H9 (cell line): ENCODE data around the gene DPPA4. TPM values are rescaled to one million over a fixed set of nuclear protein-coding genes. Genes with fewer than 3 reads are reported as not detected.

Experiments used
- DNase-seq: peaks from one replicate; pipeline ENCODE4 v3.0.0-alpha.2; 2017
- H2AFZ ChIP-seq: one replicate; pipeline ENCODE4 v1.6.1; 2013; ENCODE audit warnings: mild to moderate bottlenecking, low read length, control low read depth, moderate library complexity
- H2AK5ac ChIP-seq: 2 replicates; pipeline ENCODE4 v1.6.1; 2013; ENCODE audit warnings: low read length, control low read depth, mixed read lengths; ENCODE audit not compliant: insufficient read length
- H2BK120ac ChIP-seq: one replicate; pipeline ENCODE4 v1.6.1; 2013; ENCODE audit warnings: low read depth, mild to moderate bottlenecking, low read length, control low read depth, inconsistent platforms; ENCODE audit not compliant: poor library complexity, severe bottlenecking
- H2BK12ac ChIP-seq: 2 replicates; pipeline ENCODE4 v1.6.1; 2013; ENCODE audit warnings: low read length, control low read depth, mixed read lengths, low read depth; ENCODE audit not compliant: insufficient read length
- H2BK15ac ChIP-seq: 2 replicates; pipeline ENCODE4 v1.6.1; 2013; ENCODE audit warnings: low read depth, low read length, control low read depth
- H2BK20ac ChIP-seq: one replicate; pipeline ENCODE4 v1.6.1; 2013; ENCODE audit warnings: low read depth, mild to moderate bottlenecking, low read length, control low read depth, inconsistent platforms; ENCODE audit not compliant: poor library complexity, severe bottlenecking
- H2BK5ac ChIP-seq: 2 replicates; pipeline ENCODE4 v1.6.1; 2013; ENCODE audit warnings: low read length, control low read depth, mixed read lengths; ENCODE audit not compliant: insufficient read length
- H3K14ac ChIP-seq: 2 replicates; pipeline ENCODE4 v1.6.1; 2013; ENCODE audit warnings: low read length, control low read depth; ENCODE audit not compliant: insufficient read depth
- H3K18ac ChIP-seq: 2 replicates; pipeline ENCODE4 v1.6.1; 2013; ENCODE audit warnings: low read depth, mild to moderate bottlenecking, mixed read lengths, low read length, control low read depth; ENCODE audit not compliant: insufficient read length
- H3K23ac ChIP-seq: 2 replicates; pipeline ENCODE4 v1.6.1; 2013; ENCODE audit warnings: low read length, control low read depth, mixed read lengths, low read depth; ENCODE audit not compliant: insufficient read length
- H3K23me2 ChIP-seq: 2 replicates; pipeline ENCODE4 v1.6.1; 2013; ENCODE audit warnings: low read depth, mild to moderate bottlenecking, mixed read lengths, low read length, control low read depth; ENCODE audit not compliant: insufficient read length, poor library complexity, severe bottlenecking
- H3K27ac ChIP-seq: 2 replicates; pipeline ENCODE4 v1.5.1; 2013; ENCODE audit warnings: low read length, control low read depth, mixed read lengths, low read depth; ENCODE audit not compliant: insufficient read length
- H3K27me3 ChIP-seq: 2 replicates; pipeline ENCODE4 v1.6.1; 2013; ENCODE audit warnings: low read length, control low read depth, inconsistent platforms; ENCODE audit not compliant: insufficient read depth
- H3K4ac ChIP-seq: 2 replicates; pipeline ENCODE4 v1.6.1; 2013; ENCODE audit warnings: low read depth, mild to moderate bottlenecking, control low read depth, inconsistent platforms, low read length, moderate library complexity
- H3K4me1 ChIP-seq: 2 replicates; pipeline ENCODE4 v1.6.1; 2013; ENCODE audit warnings: low read length, control low read depth, inconsistent platforms; ENCODE audit not compliant: insufficient read depth
- H3K4me2 ChIP-seq: 2 replicates; pipeline ENCODE4 v1.6.1; 2013; ENCODE audit warnings: low read length, control low read depth, mixed read lengths; ENCODE audit not compliant: insufficient read length, insufficient read depth
- H3K56ac ChIP-seq: 2 replicates; pipeline ENCODE4 v1.6.1; 2013; ENCODE audit warnings: low read depth, mild to moderate bottlenecking, mixed read lengths, low read length, control low read depth; ENCODE audit not compliant: insufficient read length
- H3K79me1 ChIP-seq: 2 replicates; pipeline ENCODE4 v1.6.1; 2013; ENCODE audit warnings: low read depth, mild to moderate bottlenecking, moderate library complexity, low read length, control low read depth, inconsistent platforms; ENCODE audit not compliant: insufficient read depth, poor library complexity, severe bottlenecking
- H3K79me2 ChIP-seq: 2 replicates; pipeline ENCODE4 v1.6.1; 2013; ENCODE audit warnings: low read length, control low read depth, inconsistent platforms; ENCODE audit not compliant: insufficient read depth
- H3K9ac ChIP-seq: 2 replicates; pipeline ENCODE4 v1.6.1; 2013; ENCODE audit warnings: low read length, control low read depth, mixed read lengths; ENCODE audit not compliant: insufficient read length; ENCODE audit errors: extremely low read depth
- H3K9me3 ChIP-seq: one replicate; pipeline ENCODE4 v1.6.1; 2013; ENCODE audit warnings: low read depth, low read length, inconsistent platforms; ENCODE audit not compliant: control insufficient read depth
- H3T11ph ChIP-seq: one replicate; pipeline ENCODE4 v1.6.1; 2013; ENCODE audit warnings: mild to moderate bottlenecking, low read length, control low read depth, inconsistent platforms
- H4K20me1 ChIP-seq: one replicate; pipeline ENCODE4 v1.6.1; 2013; ENCODE audit not compliant: control insufficient read depth, insufficient read length, insufficient read depth
- H4K5ac ChIP-seq: 2 replicates; pipeline ENCODE4 v1.6.1; 2013; ENCODE audit warnings: low read depth, mild to moderate bottlenecking, mixed read lengths, low read length, control low read depth; ENCODE audit not compliant: insufficient read length
- H4K8ac ChIP-seq: replicated peaks from 2 replicates; pipeline ENCODE4 v1.6.1; 2013; ENCODE audit warnings: low read length, control low read depth, mixed read lengths, low read depth; ENCODE audit not compliant: insufficient read length
- H4K91ac ChIP-seq: 2 replicates; pipeline ENCODE4 v1.6.1; 2013; ENCODE audit warnings: low read depth, mild to moderate bottlenecking, moderate library complexity, mixed read lengths, low read length, control low read depth; ENCODE audit not compliant: insufficient read length
- H3K27ac Mint-ChIP-seq, 3 experiments: 2 replicates in 2 of 3; 3 replicates in 1 of 3; pipeline ENCODE4 v1.8.0; 2020 to 2021; ENCODE audit warnings: mixed read lengths in 3 of 3, mild to moderate bottlenecking in 1 of 3, moderate library complexity in 1 of 3
- H3K27me3 Mint-ChIP-seq: 2 replicates; pipeline ENCODE4 v1.8.0; 2021; ENCODE audit warnings: low read depth, mild to moderate bottlenecking, moderate library complexity, mixed read lengths
- H3K36me3 Mint-ChIP-seq, 3 experiments: 2 replicates in 2 of 3; 3 replicates in 1 of 3; pipeline ENCODE4 v1.8.0; 2020 to 2021; ENCODE audit warnings: low read depth in 3 of 3, mixed read lengths in 3 of 3; ENCODE audit not compliant: insufficient read depth in 1 of 3
- H3K4me1 Mint-ChIP-seq, 2 experiments: 2 replicates each; pipeline ENCODE4 v1.8.0; 2020; ENCODE audit warnings: mixed read lengths in 2 of 2
- H3K4me3 Mint-ChIP-seq, 2 experiments: 2 replicates in 1 of 2; 3 replicates in 1 of 2; pipeline ENCODE4 v1.8.0; 2020 to 2021; ENCODE audit warnings: mild to moderate bottlenecking in 2 of 2, mixed read lengths in 2 of 2, moderate library complexity in 1 of 2
- H3K9me3 Mint-ChIP-seq, 2 experiments: 2 replicates in 1 of 2; 3 replicates in 1 of 2; pipeline ENCODE4 v1.8.0; 2020; ENCODE audit warnings: mild to moderate bottlenecking in 2 of 2, mixed read lengths in 2 of 2, moderate library complexity in 1 of 2
- CTCF ChIP-seq: fragments of 200-600 bp; sonication (generic); conservative IDR thresholded peaks from 3 replicates; pipeline ENCODE4 v1.8.0; 2021; ENCODE audit warnings: antibody characterized with exemption, mild to moderate bottlenecking
- total RNA-seq: library from RNA; stranded (reverse); gene quantifications from 2 replicates; pipeline ENCODE4 v1.2.1, GENCODE V29; 2021

The DPPA4 gene
- total RNA-seq, 1 experiment from 2014 or later: 821 TPM

DNA sequence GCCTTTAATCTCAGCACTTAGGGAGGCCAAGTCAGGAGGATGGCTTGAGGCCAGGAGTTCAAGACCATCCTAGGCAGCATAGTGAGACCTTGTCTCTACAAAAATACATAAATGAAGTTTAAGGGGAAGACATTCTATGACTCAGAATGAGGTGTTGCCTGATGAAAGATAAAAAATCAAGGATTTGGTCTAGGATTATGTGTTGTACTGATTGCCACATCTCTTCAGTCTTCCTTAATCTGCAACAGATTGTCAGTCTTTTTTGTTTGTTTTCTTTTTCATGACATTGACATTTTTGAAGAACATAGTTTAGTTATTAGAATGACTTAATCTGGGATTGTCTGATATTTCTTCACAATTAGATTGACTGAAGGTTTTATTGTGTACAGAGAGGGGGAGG, 26.3 kb upstream of the DPPA4 start:
- Histone ChIP-seq H3K18ac (no peak overlapping the region), H3K14ac (no peak overlapping the region), H3K9me3 (no peaks in the 10 kb centered on the region), H3K27me3 (no peaks in the 10 kb centered on the region), H2BK5ac (peak overlapping the region; percentile 5), H2AK5ac (no peak overlapping the region), H3K23ac (no peak overlapping the region), H3K56ac (no peak overlapping the region), H3K9ac (no peak overlapping the region), H4K8ac (no peak overlapping the region), H3K23me2 (no peaks in the 10 kb centered on the region), H3T11ph (no peak overlapping the region), H3K79me2 (no peaks in the 10 kb centered on the region), H3K4me2 (no peak overlapping the region), H2AFZ (no peak overlapping the region), H3K27ac (no peak overlapping the region), H3K4ac (no peak overlapping the region), H4K20me1 (no peaks in the 10 kb centered on the region), H2BK15ac (no peak overlapping the region), H2BK12ac (no peak overlapping the region), H2BK120ac (no peak overlapping the region), H3K4me1 (no peaks in the 10 kb centered on the region), H4K91ac (no peak overlapping the region), H2BK20ac (no peak overlapping the region), H4K5ac (no peak overlapping the region), H3K79me1 (no peaks in the 10 kb centered on the region)
- no peak for DNase-seq
- TF ChIP-seq CTCF: no peak
- H3K4me1 Mint-ChIP-seq: peaks cover 0 to 7% of the 10 kb centered on the region in 2 experiments; a peak in 3 of 4 replicates
- 0 out of 7 replicates have a peak overlapping the region, but pooled peaks of 1 of the 3 experiments have one; percentile 39 for H3K27ac Mint-ChIP-seq
- H3K27me3 Mint-ChIP-seq: no peaks in the 10 kb centered on the region
- H3K36me3 Mint-ChIP-seq: peaks cover 5 to 19% (median 12%) of the 10 kb centered on the region in 3 experiments; a peak in 4 of 7 replicates
- H3K9me3 Mint-ChIP-seq: no peaks in the 10 kb centered on the region
- no peak overlapping the region; a peak in 1 of 5 replicates for H3K4me3 Mint-ChIP-seq
